NCI-H510A (cell line): ENCODE data around the gene CHMP3.
"Not testable (repeated sequence)": the region's sequence is repeated elsewhere in the genome, so short reads cannot be mapped to it uniquely, and the experiment has no call there.

Experiments used
- DNase-seq: peaks from one replicate; lab custom pipeline; 2025; lab: John Stamatoyannopoulos, UW

Gene CHMP3

DNA sequence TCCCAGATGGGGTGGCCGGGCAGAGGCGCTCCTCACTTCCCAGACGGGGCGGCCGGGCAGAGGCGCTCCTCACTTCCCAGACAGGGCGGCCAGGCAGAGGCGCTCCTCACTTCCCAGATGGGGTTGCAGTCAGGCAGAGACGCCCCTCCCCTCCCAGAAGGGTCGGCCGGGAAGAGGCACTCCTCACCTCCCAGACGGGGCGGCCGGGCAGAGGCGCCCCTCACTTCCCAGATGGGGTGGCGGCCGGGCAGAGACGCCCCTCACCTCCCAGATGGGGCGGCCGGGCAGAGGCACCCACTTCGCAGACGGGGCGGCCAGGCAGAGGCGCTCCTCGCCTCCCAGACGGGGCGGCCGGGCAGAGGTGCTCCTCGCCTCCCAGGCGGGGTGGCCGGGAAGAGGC, 13.8 kb downstream of the CHMP3 start:
- not testable (repeated sequence) for DNase-seq

DNA sequence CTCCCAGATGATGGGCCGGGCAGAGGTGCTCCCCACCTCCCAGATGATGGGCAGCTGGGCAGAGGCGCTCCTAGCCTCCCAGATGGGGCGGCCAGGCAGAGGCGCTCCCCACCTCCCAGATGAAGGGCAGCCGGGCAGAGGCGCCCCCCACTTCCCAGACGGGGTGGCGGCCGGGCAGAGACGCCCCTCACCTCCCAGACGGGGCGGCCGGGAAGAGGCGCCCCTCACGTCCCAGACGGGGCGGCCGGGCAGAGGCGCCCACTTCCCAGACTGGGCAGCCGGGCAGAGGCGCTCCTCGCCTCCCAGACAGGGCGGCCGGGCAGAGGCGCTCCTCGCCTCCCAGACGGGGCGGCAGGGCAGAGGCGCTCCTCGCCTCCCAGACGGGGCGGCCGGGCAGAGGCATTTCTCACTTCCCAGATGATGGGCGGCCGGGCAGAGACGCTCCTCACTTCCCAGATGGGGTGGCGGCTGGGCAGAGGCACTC, 14.3 kb downstream of the CHMP3 start:
- not testable (repeated sequence) for DNase-seq

GRCh38 chr2:86548165-86548912, 14.9 kb downstream of the CHMP3 start:
- not testable (repeated sequence) for DNase-seq

DNA sequence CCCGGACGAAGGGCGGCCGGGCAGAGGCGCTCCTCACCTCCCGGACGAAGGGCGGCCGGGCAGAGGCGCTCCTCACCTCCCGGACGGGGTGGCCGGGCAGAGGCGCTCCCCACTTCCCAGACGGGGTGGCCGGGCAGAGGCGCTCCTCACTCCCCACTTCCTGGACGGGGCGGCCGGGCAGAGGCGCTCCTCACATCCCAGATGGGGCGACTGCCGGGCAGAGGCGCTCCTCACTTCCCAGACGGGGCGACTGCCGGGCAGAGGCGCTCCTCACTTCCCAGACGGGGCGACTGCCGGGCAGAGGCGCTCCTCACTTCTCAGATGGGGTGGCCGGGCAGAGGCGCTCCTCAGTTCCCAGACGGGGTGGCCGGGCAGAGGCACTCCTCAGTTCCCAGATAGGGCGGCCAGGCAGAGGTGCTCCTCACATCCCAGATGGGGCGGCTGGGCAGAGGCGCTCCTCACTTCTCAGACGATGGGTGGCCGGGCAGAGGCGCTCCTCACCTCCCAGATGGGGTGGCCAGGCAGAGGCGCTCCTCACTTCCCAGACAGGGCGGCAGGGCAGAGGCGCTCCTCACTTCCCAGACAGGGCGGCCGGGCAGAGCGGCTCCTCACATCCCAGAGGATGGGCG, 17.8 kb downstream of the CHMP3 start:
- DNase-seq = not testable (repeated sequence)

GRCh38 chr2:86544278-86545099, 18.8 kb downstream of the CHMP3 start:
- DNase-seq = not testable (repeated sequence)

DNA sequence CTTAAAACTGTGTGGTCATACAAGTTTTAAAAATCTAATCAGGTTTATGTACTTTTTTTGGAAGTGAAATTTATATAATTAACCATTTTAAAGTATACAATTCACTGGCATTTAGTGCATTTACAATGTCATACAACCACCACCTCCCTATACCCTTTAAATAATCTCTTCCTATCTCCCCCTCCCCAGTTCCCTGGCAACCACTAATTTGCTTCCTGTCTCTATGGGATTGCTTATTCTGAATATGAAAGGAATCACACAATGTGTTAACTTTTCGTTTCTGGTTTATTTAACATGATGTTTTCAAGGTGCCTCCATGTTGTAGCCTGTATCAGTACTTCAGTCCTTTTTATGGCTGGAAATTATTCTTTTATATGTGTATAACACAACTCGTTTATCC, 19.4 kb downstream of the CHMP3 start:
- DNase-seq = no peak

DNA sequence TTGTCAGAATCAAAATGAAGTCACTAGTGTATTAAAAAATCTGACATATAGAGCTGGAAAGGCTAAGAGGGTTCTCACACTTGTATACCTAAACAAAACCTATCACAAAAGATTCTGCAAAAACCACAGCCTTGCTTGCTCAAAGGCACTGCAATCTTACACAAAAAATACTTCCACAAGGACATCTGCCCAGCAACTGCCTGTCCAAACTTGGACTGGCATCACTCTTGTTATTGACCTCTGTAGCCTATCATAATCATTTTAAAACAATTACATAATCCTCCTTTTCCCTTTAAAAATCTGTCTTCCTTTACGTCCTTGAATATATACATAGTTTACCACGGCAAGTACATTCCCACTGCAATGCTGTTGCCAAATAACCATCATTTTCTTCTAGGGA, 19.9 kb downstream of the CHMP3 start:
- no peak for DNase-seq

- no peak for DNase-seq
These were observed 20.4 kb downstream of the CHMP3 start for GRCh38 chr2:86542814-86543213.

GRCh38 chr2:86541334-86541733, 21.9 kb downstream of the CHMP3 start:
- no peak for DNase-seq

DNA sequence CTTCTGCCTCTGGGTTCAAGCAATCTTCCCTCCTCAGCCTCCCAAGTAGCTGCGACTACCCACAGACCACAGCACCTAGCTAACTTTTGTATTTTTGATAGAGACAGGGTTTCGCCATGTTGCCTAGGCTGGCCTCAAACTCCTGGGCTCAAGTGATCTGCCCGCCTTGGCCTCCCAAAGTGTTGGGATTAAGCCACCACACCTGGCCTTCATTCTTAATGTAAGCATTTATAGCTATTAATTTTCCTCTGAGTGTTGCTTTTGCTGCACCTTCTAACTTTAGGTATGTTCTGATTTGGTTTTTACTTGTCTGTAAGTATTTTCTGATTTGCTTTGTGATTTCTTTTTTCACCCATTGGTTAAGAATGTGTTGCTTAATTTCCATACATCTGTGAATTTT, 29.7 kb downstream of the CHMP3 start:
- DNase-seq = no peak

DNA sequence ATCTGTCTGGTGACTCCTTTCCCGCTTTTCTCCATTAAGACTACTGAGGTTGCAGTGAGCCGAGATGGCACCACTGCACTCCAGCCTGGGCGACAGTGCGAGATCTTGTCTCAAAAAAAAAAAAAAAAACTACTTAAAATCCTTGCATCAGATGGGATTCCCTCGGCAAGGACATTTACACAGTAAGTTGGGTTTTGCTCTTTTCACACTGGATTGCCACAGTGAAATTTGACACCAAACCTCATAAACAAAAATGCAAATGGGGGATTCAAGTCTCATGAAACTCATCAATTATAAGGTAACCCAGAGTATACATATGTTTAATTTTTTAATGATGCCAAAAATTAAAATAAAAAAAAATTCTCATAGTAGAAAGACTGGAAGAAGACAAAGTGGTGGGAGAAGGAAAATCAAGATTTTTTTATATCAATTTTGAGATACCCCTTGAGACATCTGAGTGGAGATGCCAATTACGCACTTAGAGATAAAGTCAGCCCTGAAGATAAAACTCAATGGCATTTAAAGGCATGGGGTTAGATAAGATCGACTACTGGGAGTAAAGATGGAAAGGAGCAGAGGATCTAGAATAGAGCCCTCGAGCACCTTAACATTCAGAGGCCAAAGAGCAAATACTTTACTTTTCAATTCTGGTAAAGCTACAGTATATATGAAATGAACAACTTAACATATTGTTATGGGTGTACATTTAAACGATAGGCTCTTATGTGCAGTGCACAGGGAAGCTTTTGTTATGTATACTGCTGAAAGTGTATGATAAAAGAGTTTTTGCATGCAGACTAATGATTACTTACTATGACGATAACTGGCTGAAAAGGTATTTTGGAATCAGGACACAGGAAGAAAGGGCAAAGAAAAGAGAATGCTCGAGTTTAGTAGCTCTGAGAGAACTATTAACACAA, 37.6 kb downstream of the CHMP3 start:
- no peak for DNase-seq

GRCh38 chr2:86523491-86523890, 39.8 kb downstream of the CHMP3 start:
- no peak for DNase-seq

GRCh38 chr2:86522711-86523110, 40.5 kb downstream of the CHMP3 start:
- DNase-seq = no peak

DNA sequence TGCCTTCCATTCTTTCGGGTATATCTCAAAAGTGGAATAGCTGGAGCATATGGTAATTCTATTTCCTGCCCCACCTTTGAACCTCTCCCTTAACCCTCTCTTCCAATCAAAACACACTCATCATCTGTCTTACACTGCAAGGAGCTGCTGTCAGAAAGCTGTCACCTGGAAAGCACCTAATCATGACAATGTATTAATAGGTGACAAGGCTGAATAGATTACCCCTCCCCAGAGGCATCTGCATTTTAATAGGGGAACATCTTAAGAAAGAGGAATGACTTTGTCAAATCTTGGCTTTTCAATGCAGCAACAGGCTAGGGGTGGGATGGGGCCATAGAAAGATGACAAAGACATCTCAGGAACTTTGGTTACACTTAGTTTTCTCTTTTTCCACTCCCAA, 41.3 kb downstream of the CHMP3 start:
- no peak for DNase-seq

DNA sequence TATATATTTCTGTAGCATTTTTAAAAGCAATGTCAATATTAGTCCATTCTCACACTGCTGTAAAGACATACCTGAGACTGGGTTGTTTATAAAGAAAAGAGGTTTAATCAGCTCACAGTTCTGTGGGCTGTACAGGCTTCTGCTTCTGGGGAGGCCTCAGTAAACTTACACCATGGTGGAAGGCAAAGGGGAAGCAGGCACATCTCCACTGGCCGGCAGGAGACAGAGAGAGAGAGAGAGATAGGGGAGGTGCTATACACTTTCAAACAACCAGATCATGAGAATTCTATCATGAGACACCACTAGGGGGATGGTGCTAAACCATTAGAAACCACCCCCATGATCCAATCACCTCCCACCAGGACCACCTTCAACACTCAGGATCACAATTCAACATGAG, 43.1 kb downstream of the CHMP3 start:
- no peak for DNase-seq

DNA sequence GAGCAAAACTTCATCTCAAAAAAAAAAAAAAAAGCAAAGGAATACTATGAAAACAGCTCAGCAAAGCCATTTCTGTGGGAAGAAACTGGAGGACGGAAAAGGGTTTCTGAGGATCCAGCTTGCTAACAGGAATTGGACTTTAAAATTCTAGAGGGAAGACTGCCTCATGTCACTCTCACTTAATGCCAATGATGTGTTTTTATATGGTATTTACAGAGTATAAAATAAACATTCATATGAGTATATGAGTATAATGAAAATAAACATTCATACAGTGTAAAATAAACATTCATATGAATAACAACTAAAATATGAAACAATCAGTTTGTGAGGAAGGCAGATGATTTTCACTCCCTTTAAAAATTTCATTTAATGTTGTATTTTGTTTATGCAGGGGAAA, 43.9 kb downstream of the CHMP3 start:
- DNase-seq = no peak

GRCh38 chr2:86518481-86518880, 44.8 kb downstream of the CHMP3 start:
- no peak for DNase-seq

- DNase-seq = no peak
These were observed 49.1 kb downstream of the CHMP3 start for GRCh38 chr2:86513948-86514660.

DNA sequence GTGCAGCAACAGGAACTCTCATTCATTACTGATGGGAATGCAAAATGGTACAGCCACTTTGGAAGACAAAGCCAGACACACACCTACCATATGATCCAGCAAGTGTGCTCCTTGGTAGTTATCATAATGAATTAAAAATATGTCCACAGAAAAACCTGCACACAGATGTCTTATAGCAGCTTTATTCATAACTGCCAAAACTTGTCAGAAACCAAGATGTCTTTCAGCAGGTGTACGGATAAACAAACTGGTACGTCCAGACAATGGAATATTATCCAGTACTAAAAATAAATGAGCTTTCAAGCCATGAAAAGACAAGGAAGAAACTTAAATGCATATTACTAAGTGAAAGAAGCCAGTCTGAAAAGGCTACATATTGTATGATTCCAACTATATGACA, 50.4 kb downstream of the CHMP3 start:
- no peak for DNase-seq

DNA sequence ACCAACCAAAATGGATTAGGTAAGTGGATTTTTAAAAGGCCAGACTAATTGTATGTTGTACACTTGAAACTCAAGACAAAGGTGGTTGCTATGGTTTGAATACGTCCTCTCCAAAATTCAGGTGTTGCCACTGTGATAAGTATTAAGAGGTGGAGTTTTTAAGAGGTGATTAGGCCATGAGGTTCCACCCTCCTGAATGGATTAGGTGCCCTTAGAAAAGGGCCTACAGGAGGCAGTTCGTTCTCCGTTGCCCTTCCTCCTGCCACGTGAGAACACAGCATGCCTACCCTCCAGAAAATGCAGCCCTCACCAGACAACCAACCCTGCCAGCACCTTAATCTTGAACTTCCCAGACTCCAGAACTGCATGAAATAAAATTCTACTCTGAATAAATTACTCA, 51.2 kb downstream of the CHMP3 start:
- DNase-seq = no peak

GRCh38 chr2:86510436-86510933, 52.8 kb downstream of the CHMP3 start:
- no peak for DNase-seq
